ENCODE data around the gene ATG10. TPM values are rescaled to one million over a fixed set of nuclear protein-coding genes. Genes with fewer than 3 reads are reported as not detected.

Gene ATG10
- polyA plus RNA-seq, 1 of the 3 experiments (the other 2 are of a cell fraction): 3.2 TPM

DNA sequence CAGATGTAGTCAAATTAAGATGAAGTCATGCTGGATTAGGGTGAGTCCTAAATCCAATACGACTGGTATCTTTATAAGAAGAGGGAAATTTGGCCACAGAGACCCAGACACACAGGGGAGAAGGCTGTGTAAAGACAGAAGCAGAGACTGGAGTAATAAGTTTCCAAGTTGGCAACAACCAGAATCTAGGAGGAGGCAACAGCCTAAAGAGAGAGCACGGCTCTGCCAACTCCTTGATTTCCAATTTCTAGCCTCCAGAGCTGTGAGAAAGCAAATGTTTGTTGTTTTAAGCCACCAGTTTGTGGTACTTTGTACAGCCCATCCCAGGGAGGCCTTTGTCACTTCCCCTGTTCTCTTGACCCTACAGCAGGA is 74.4 kb downstream of the ATG10 start:
- Histone ChIP-seq H3K36me3 (replicated peaks in 1 of 2; ENCODE audit: control insufficient read depth in 1 of 2, insufficient read depth in 2 of 2, low read length in 1 of 2) (no peaks in the 10 kb centered on the region), H3K4me2 (no peak overlapping the region; the same call in 1 of the 2 replicates), H3K79me2 (ENCODE audit: insufficient read depth) (no peaks in the 10 kb centered on the region), H3F3A (replicated peaks; ENCODE audit: insufficient read depth) (no peaks in the 10 kb centered on the region), H3K9ac (no peak overlapping the region), H4K20me1 (ENCODE audit: insufficient read depth) (no peaks in the 10 kb centered on the region), H2AFZ (ENCODE audit: low read depth) (no peak overlapping the region), H3K9me2 (no peaks in the 10 kb centered on the region), H3K27me3 (ENCODE audit: insufficient read depth) (no peaks in the 10 kb centered on the region), H3K4me1 (ENCODE audit: control insufficient read depth in 1 of 2, insufficient read depth in 2 of 2, low read depth in 1 of 2, low read length in 1 of 2) (no peaks in the 10 kb centered on the region), H3K9me3 (no peaks in the 10 kb centered on the region), H3K27ac (ENCODE audit: low read depth in 2 of 2, low read length in 1 of 2) (peak overlapping the region in 1 of 2 experiments; percentile 62; a peak in 1 of 4 replicates), H3K4me3 (ENCODE audit: low read depth in 2 of 2, low read length in 1 of 2) (no peak overlapping the region)
- 94% methylated on average over 2 of the region's 2 CpGs for WGBS (ENCODE audit: low lambda C conversion rate)
- CTCF ChIA-PET: no interaction called here
- TF ChIP-seq, protein P1, sequence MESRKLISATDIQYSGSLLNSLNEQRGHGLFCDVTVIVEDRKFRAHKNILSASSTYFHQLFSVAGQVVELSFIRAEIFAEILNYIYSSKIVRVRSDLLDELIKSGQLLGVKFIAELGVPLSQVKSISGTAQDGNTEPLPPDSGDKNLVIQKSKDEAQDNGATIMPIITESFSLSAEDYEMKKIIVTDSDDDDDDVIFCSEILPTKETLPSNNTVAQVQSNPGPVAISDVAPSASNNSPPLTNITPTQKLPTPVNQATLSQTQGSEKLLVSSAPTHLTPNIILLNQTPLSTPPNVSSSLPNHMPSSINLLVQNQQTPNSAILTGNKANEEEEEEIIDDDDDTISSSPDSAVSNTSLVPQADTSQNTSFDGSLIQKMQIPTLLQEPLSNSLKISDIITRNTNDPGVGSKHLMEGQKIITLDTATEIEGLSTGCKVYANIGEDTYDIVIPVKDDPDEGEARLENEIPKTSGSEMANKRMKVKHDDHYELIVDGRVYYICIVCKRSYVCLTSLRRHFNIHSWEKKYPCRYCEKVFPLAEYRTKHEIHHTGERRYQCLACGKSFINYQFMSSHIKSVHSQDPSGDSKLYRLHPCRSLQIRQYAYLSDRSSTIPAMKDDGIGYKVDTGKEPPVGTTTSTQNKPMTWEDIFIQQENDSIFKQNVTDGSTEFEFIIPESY (IDR thresholded peaks at IDR 0.05; ENCODE audit: borderline replicate concordance, low read depth): no peak
- TF ChIP-seq, protein P2, sequence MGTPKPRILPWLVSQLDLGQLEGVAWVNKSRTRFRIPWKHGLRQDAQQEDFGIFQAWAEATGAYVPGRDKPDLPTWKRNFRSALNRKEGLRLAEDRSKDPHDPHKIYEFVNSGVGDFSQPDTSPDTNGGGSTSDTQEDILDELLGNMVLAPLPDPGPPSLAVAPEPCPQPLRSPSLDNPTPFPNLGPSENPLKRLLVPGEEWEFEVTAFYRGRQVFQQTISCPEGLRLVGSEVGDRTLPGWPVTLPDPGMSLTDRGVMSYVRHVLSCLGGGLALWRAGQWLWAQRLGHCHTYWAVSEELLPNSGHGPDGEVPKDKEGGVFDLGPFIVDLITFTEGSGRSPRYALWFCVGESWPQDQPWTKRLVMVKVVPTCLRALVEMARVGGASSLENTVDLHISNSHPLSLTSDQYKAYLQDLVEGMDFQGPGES (IDR thresholded peaks at IDR 0.05; ENCODE audit: low read depth, low read length): no peak
- TF ChIP-seq ELF1 (IDR thresholded peaks at IDR 0.05) (no peak), FOSL2 (IDR thresholded peaks at IDR 0.05; ENCODE audit: borderline replicate concordance, low read depth) (no peak), POLR2AphosphoS5 (IDR thresholded peaks at IDR 0.05; ENCODE audit: low read depth, low read length) (no peak), SMC3 (IDR thresholded peaks at IDR 0.05; ENCODE audit: low read depth, low read length) (no peak), TAF1 (IDR thresholded peaks at IDR 0.05; ENCODE audit: borderline replicate concordance, low read depth, low read length) (no peak), MEF2A (IDR thresholded peaks at IDR 0.05; ENCODE audit: borderline replicate concordance, low read depth) (no peak), GATA2 (CRISPR knock-in tag; IDR thresholded peaks at IDR 0.05) (no peak)
- TF ChIP-seq, protein P3, sequence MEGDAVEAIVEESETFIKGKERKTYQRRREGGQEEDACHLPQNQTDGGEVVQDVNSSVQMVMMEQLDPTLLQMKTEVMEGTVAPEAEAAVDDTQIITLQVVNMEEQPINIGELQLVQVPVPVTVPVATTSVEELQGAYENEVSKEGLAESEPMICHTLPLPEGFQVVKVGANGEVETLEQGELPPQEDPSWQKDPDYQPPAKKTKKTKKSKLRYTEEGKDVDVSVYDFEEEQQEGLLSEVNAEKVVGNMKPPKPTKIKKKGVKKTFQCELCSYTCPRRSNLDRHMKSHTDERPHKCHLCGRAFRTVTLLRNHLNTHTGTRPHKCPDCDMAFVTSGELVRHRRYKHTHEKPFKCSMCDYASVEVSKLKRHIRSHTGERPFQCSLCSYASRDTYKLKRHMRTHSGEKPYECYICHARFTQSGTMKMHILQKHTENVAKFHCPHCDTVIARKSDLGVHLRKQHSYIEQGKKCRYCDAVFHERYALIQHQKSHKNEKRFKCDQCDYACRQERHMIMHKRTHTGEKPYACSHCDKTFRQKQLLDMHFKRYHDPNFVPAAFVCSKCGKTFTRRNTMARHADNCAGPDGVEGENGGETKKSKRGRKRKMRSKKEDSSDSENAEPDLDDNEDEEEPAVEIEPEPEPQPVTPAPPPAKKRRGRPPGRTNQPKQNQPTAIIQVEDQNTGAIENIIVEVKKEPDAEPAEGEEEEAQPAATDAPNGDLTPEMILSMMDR (IDR thresholded peaks at IDR 0.05): no peak
- TF ChIP-seq, protein P4, sequence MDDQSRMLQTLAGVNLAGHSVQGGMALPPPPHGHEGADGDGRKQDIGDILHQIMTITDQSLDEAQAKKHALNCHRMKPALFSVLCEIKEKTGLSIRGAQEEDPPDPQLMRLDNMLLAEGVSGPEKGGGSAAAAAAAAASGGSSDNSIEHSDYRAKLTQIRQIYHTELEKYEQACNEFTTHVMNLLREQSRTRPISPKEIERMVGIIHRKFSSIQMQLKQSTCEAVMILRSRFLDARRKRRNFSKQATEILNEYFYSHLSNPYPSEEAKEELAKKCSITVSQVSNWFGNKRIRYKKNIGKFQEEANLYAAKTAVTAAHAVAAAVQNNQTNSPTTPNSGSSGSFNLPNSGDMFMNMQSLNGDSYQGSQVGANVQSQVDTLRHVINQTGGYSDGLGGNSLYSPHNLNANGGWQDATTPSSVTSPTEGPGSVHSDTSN (IDR thresholded peaks at IDR 0.05): no peak
- TF ChIP-seq, protein P5, sequence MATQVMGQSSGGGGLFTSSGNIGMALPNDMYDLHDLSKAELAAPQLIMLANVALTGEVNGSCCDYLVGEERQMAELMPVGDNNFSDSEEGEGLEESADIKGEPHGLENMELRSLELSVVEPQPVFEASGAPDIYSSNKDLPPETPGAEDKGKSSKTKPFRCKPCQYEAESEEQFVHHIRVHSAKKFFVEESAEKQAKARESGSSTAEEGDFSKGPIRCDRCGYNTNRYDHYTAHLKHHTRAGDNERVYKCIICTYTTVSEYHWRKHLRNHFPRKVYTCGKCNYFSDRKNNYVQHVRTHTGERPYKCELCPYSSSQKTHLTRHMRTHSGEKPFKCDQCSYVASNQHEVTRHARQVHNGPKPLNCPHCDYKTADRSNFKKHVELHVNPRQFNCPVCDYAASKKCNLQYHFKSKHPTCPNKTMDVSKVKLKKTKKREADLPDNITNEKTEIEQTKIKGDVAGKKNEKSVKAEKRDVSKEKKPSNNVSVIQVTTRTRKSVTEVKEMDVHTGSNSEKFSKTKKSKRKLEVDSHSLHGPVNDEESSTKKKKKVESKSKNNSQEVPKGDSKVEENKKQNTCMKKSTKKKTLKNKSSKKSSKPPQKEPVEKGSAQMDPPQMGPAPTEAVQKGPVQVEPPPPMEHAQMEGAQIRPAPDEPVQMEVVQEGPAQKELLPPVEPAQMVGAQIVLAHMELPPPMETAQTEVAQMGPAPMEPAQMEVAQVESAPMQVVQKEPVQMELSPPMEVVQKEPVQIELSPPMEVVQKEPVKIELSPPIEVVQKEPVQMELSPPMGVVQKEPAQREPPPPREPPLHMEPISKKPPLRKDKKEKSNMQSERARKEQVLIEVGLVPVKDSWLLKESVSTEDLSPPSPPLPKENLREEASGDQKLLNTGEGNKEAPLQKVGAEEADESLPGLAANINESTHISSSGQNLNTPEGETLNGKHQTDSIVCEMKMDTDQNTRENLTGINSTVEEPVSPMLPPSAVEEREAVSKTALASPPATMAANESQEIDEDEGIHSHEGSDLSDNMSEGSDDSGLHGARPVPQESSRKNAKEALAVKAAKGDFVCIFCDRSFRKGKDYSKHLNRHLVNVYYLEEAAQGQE (IDR thresholded peaks at IDR 0.05; ENCODE audit: low read depth, low read length): no peak
- no peak for DNase-seq
- POLR2A ChIA-PET: no interaction called here
